ENCODE results near the gene PRRT3. TPM values are rescaled to one million over a fixed set of nuclear protein-coding genes. Genes with fewer than 3 reads are reported as not detected.

Gene PRRT3
- total and polyA plus RNA-seq, 10 donors, result 0.65 to 2.4 (median 1.8) TPM

DNA sequence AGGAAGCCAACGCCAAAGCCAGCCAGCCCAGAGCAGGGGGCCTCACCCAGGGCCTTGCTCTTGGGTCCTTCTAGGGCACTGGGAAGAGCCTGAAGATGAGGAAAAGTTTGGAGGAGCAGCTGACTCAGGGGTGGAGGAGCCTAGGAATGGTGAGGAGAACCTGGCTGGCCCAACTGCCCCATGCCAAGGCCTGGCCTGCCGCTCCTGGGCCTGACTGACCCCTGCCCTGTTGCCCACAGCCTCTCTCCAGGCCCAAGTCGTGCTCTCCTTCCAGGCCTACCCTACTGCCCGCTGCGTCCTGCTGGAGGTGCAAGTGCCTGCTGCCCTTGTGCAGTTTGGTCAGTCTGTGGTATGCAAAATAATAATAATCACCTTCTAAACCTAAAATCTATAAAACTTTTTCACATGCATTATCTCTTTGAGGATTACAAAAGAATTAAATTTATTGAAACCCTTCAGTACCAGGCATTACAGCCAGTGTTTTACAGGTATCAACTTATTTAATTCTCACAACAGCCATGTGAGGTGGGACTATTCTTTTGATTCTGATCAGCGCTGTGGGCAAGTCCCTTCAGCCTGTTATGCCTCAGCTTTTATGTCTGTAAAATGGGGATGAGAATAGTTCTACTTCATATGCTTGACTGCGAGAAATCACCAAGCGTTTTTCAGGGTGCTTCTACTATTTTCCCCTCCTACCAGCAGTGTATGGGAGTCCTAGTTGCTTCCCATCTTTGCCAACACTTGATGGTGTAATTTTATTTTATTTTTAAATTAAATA lies 33.8 kb downstream of the PRRT3 start:
- H3K27ac ChIP-seq, result no peak overlapping the region

DNA sequence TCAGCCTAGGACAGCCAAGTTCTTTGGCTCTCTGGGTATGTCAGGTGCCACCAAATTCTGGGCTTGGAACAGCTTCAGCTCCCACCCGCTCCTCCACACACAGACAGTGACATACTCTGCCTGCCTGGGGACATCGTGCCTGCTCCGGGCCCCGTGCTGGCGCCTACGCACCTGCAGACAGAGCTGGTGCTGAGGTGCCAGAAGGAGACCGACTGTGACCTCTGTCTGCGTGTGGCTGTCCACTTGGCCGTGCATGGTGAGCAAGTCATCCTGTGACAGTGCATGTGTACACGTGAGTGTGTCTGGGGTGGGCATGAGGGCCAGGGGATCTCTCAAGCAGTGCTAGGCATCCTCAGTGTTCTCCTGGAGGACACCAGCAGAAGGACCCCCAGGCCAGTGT lies 34.4 kb downstream of the PRRT3 start:
- peak overlapping the region in 2 of 8 donors; percentile 84 for H3K27ac ChIP-seq
- intact Hi-C loops (cut with DNase I; ENCODE audit: low total_unique reads), result no loop called here
- 57 to 91% (median 85%) methylated on average over 1 to 10 of the region's 10 CpGs for WGBS, 5 donors
- H3K36me3 ChIP-seq, result peaks cover 0 to 7% (median 0%) of the 10 kb centered on the region in 6 donors
- no peaks in the 10 kb centered on the region for H3K9me3 ChIP-seq
- H3K4me3 ChIP-seq, result peak overlapping the region in 2 of 8 donors; percentile 70 to 84
- H3K27me3 ChIP-seq (replicated peaks in 1 of 7), result peaks cover 0 to 22% (median 0%) of the 10 kb centered on the region in 7 donors
- TF ChIP-seq POLR2A (IDR thresholded peaks at IDR 0.05), result no peak
- TF ChIP-seq CTCF (IDR thresholded peaks at IDR 0.05 in 8 of 11, conservative IDR thresholded peaks at IDR 0.05 in 3 of 11), result no peak
- no peak for TF ChIP-seq POLR2AphosphoS5 (IDR thresholded peaks at IDR 0.05)
- DNase-seq, result no peak
- peaks cover 10 to 52% (median 38%) of the 10 kb centered on the region in 6 donors for H3K4me1 ChIP-seq

More for the DNA sequence above, 33.8 kb downstream of the PRRT3 start:
- WGBS, 5 donors, result 90 to 95% (median 93%) methylated on average over 7 to 8 of the region's 8 CpGs
- Histone ChIP-seq H3K4me1 (peaks cover 10 to 52% (median 38%) of the 10 kb centered on the region in 6 donors), H3K36me3 (peaks cover 0 to 7% (median 0%) of the 10 kb centered on the region in 6 donors), H3K4me3 (no peak overlapping the region), H3K27me3 (replicated peaks in 1 of 7) (peaks cover 0 to 22% (median 0%) of the 10 kb centered on the region in 7 donors), H3K9me3 (no peaks in the 10 kb centered on the region)
- TF ChIP-seq POLR2A (IDR thresholded peaks at IDR 0.05) (no peak), POLR2AphosphoS5 (IDR thresholded peaks at IDR 0.05) (no peak), CTCF (IDR thresholded peaks at IDR 0.05 in 8 of 11, conservative IDR thresholded peaks at IDR 0.05 in 3 of 11) (no peak)
- DNase-seq, result peak; percentile 57
- intact Hi-C loops (cut with DNase I; ENCODE audit: low total_unique reads), result no loop called here

DNA sequence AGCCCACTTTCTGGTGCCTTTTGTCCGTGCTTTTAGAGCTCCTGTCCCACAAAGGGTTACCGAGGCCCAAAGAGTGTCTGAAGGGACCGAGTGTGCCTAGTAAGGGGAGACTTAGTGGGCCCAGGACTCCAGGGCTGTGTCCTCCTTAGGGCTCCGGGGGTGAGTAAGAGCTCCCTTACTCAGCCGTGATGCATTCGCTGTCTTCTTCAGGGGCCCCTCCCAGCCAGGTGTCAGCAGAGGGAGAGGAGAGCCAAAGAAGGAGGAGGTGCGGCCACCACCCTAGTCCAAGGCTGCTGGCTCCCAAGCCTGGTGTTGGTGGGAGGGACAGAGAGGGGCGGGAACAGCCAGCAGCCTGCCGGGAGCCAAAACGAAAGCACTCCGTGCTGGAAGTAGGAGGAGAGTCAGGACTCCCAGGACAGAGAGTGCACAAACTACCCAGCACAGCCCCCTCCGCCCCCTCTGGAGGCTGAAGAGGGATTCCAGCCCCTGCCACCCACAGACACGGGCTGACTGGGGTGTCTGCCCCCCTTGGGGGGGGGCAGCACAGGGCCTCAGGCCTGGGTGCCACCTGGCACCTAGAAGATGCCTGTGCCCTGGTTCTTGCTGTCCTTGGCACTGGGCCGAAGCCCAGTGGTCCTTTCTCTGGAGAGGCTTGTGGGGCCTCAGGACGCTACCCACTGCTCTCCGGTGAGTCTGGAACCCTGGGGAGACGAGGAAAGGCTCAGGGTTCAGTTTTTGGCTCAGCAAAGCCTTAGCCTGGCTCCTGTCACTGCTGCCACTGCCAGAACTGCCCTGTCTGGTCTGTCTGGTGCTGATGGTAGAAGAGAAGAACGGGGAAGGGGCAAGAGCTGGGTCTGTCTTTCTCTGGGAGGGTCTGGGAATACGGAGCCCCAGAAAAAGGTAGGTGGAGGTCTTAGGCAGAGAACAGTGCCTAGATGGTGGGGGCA lies 35.2 kb downstream of the PRRT3 start, which contains the start of gene IL17RC:
TSS of gene IL17RC (plus strand) at position 365 of the 947 bp plus-strand sequence. CDS start at position 583, 218 bp downstream.
- 22 to 33% (median 29%) methylated on average over 16 to 19 of the region's 19 CpGs for WGBS, 5 donors
- peak; percentile 90 for DNase-seq
- peaks cover 10 to 59% (median 38%) of the 10 kb centered on the region in 6 donors for H3K4me1 ChIP-seq
- TF ChIP-seq POLR2AphosphoS5 (IDR thresholded peaks at IDR 0.05) (peak; percentile 61 to 83 (median 71)), CTCF (IDR thresholded peaks at IDR 0.05 in 8 of 11, conservative IDR thresholded peaks at IDR 0.05 in 3 of 11) (no peak), POLR2A (IDR thresholded peaks at IDR 0.05) (peak in 1 of 3 donors; percentile 20)
- H3K27me3 ChIP-seq (replicated peaks in 1 of 7), result peaks cover 0 to 22% (median 0%) of the 10 kb centered on the region in 7 donors
- peak within 1 kb of the TSS; percentile 53 to 86 (median 80) for H3K27ac ChIP-seq
- intact Hi-C loops (cut with DNase I; ENCODE audit: low total_unique reads), result no loop called here
- peaks cover 0 to 7% (median 0%) of the 10 kb centered on the region in 6 donors for H3K36me3 ChIP-seq
- H3K4me3 ChIP-seq, result peak within 1 kb of the TSS; percentile 47 to 84 (median 56)
- H3K9me3 ChIP-seq, result no peaks in the 10 kb centered on the region
